ENCODE measurements around the gene LOXHD1.

LOXHD1 gene, protein sequence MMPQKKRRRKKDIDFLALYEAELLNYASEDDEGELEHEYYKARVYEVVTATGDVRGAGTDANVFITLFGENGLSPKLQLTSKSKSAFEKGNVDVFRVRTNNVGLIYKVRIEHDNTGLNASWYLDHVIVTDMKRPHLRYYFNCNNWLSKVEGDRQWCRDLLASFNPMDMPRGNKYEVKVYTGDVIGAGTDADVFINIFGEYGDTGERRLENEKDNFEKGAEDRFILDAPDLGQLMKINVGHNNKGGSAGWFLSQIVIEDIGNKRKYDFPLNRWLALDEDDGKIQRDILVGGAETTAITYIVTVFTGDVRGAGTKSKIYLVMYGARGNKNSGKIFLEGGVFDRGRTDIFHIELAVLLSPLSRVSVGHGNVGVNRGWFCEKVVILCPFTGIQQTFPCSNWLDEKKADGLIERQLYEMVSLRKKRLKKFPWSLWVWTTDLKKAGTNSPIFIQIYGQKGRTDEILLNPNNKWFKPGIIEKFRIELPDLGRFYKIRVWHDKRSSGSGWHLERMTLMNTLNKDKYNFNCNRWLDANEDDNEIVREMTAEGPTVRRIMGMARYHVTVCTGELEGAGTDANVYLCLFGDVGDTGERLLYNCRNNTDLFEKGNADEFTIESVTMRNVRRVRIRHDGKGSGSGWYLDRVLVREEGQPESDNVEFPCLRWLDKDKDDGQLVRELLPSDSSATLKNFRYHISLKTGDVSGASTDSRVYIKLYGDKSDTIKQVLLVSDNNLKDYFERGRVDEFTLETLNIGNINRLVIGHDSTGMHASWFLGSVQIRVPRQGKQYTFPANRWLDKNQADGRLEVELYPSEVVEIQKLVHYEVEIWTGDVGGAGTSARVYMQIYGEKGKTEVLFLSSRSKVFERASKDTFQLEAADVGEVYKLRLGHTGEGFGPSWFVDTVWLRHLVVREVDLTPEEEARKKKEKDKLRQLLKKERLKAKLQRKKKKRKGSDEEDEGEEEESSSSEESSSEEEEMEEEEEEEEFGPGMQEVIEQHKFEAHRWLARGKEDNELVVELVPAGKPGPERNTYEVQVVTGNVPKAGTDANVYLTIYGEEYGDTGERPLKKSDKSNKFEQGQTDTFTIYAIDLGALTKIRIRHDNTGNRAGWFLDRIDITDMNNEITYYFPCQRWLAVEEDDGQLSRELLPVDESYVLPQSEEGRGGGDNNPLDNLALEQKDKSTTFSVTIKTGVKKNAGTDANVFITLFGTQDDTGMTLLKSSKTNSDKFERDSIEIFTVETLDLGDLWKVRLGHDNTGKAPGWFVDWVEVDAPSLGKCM (N-terminal part only)

DNA sequence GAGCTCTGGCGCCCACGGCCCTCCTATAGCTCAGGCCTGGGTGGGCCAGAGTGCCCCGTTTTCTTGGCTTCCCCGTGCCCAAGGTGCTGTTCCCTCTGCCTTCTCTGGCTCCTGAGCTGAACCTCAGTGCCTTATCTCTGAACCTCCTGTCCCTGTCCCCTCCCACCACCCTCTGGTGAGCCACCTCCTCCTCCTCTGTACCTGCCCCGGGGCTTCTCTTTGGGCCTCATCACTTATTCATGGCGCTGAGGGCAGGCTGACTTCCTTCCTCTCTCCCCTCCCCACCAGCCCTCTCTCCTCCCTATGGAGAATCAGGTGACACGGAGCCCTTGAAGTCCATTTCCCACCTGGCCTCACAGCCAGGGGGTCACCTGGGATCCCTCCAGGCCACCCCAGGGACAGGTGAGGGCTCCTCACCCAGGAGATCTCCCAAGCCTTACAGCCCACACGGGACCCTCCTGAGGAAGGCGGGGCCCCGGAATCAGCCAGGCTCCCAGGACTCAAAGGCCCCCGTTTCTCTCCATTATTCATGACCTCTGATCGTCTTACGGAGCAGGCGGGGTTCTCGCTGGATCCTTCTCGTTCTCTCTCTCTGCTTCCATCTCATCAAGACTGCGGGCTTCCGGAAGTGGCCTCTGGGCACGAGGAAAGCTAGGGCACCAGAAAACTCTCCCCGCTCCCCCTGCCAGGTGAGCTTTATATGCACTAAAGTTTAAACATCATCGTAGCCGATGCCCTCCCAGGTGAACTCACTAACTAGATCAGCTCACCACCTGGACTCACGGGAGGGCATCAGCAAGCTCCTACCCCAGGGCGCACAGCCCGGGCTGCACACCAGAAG is at the start of gene LOXHD1:
Gene LOXHD1, minus strand, starts transcription at position 106 of the 841 bp plus-strand sequence. CDS start 187 bp downstream, outside the sequence.
- no peak for DNase-seq

DNA sequence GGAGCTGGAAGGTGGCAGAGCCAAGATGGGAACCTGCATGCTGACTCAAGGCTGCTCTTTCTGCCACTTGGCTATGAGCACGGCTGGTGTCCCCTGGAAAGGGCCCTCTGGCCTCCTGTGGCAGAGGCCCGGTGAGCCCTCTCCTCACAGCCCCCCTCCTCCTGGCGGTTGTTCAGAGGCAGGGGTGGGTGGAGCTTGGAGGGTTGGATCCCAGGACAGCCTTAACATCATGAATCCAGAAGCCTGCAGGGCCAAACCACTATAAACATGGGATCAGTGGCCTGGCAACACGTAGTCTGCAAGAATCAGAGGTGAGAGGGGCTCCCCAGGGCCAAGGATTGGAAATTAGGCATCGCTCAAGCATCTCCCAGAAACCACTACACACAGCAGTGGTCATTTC is 48.5 kb upstream of the LOXHD1 start:
- DNase-seq, result no peak

DNA sequence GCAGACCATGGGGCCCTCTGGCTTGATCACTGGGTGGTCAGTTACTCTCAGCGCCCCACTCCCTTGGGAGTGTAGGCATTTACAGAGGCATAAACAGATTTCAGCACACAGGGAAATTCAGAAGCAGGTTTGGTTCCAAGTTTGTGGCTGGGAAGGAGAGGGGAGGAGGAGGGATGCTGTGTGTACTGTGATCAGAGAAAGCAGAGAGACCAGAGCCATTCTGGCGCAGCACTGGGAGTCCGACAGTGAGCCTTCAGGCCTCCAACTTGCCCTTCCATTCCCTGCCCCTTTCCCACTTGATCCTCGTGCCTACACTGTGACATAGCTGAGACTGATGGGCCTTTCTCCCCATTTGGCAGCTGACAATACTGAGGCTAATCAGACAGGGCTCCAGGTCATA is 47.8 kb upstream of the LOXHD1 start:
- DNase-seq, result no peak

DNA sequence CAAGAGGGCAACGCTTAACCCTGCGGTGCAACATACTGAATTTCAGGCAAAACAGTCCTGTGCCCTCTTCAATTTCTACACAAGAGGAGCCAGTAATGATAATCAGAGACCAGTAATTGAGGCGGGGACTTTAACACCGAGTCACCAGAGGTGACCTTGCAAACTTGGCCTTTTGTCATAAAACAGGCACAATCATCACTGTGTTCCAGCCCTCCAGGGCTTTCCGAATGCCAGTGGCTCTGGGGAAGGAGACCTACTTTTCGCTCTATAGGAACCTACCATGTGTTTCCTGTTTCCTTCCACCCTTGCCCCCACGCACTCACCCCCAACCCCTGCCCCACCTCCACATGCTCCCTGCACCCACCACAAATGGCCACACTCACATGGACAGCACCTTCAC is 47.2 kb upstream of the LOXHD1 start:
- DNase-seq, result no peak

DNA sequence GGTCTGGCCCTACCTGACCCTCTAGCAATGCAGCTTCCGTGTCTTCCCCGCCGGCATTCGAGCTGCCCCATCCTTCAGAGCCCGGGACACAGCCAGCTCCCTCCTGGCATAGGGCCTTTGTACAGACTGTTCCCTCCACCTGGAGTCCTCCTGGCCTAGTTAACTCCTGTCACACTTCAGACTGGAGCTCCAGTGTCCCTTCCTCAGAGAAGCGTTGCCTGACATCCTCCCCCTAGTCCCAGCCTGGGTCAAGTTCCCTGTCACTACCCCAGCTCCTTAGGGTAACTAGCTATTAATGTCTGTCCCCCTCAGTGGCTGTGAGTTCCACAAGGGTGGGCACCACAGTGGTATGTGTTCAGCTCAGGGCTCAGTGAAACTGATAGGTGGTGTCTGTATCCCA is 45.5 kb upstream of the LOXHD1 start:
- DNase-seq, result no peak

DNA sequence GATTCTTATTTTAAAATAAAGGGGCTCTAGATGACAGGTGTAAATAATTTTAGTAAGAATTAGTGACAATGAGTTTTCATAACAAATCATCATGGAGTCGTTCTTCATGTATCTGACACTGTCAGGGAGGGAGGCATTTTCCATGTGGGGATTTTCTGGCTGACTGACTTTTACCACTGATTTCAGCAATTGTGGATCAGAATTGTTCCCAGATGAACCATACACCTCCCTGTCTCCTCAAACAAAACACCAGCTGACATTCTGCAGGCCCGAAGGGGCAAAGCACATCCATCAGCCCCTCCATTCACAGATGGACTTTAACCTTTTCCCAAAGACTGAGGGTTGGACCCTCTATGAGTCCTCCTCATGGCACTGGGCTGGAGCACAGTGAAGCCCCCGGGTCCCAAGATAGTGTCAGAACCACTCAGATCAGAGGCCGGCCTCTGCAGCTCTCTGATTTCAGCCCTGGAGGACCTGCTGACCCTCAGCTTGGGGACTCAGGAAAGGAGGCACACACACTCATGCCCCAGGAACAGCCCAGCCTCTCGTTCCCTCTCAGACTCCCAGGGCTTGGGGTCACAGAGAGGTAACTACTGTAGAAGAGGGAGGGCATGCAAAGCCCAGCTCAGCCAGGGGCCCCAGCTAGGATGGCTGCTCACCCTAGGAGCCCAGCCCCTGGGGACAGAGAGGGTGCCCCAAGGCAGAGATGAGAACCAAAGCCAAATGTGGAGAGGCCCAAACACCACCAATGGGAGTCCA is 43.2 kb upstream of the LOXHD1 start:
- DNase-seq, result no peak

DNA sequence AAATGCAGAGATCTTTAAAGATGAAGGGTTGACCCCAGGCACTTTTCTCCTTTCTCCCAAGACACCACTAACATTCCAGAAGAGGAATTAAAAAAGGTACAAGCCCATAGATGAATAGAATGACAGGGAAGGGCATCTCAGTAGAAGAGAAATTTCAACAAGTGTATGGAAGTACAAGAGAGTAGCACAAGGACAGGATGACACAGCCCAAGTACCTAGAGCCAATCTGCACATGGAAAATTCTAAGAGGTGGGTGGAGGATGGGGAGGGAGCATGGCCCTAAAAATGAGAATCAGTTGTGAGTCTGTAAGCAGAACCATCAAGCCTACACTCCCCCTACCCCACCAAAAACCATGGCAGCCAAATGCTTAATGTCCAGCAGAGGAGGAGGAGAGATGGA is 39.7 kb upstream of the LOXHD1 start:
- DNase-seq, result no peak

DNA sequence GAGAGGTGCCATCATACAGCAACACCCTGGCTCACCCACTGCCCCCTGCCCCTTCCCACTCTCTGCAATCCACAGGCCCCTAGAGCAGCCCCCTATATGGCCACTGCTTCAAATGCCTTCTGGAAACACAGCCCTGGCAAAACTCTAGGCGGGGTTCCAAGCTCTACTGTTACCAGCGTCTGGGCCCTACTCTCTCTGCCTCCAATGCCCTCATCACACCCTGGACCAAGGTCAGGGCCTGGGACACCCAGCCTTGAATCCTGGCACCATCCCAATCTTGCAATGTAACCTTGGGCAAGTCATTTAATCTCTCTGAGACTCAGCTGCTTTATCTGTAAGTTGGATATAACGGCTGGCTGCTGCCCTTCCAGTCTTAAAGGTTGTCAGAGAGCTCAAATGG is 39.2 kb upstream of the LOXHD1 start:
- no peak for DNase-seq

DNA sequence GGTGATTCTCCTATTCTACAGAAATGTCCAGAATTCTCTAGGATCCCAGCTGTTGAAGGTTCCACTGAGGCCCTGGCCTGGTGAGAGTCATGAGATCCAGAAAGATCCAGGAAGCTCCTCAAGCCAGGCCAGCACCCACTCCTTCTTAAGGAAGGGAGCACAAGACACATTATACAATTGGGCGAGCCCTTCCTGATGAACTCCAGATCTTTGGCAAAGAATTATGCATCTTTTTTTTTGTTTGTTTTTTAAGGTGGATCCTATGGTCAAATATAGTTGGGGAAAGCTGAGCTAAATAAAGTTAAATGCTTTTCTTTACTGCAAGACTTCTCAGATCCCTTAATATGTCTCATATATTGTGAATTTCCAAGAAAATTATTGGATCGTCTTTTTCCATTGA is 37.0 kb upstream of the LOXHD1 start:
- no peak for DNase-seq

DNA sequence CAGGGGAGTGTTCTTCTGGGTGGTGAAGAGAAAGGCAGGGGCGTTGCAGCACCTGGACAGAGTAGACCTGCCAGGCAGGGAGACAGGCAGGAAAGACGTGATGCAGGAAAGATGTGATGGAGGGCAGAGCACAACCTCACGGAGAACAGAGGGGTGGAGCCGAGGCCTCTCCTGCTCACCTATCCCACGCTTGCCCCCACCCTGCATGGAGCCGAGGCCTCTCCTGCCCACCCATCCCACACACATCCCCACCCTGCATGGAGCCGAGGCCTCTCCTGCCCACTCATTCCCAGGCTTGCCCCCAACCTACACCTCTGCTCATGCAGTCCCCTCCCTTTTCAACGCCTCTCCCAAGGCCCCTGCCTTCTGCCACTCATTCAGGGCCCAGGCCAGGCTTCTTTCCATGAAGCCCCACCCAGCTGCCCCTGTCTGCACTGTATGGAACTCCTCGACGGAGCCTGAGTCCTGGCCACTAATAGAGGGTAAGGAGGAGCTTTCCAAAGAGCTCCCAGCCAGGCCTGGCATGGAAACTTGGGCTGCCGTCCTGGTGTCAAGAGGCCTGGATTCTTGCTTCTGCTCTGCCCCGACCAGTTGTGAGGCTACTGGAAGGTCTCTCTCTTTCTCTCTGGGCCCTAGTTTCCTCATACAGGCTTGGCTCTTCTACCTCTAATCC is 32.0 kb upstream of the LOXHD1 start:
- no peak for DNase-seq

DNA sequence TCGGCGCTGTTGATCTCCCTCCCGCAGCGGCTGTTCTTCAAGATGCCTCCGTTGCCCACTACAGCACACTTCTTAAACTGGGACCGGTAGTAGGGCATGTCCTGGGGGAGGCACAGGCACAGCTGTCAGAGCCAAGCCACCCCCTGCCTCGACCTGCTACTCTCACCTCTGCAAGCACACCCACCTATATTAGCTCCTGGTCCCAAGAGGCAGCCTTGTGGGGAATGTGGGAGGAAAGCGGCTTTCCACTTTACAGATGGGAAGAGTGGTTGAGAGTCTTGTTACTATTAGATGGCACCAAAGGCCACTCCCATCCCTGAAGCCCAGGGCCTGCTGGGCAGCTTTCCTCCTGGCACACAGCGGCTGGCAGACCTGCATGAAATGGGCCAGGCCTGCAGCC is 29.2 kb upstream of the LOXHD1 start:
- DNase-seq, result no peak

DNA sequence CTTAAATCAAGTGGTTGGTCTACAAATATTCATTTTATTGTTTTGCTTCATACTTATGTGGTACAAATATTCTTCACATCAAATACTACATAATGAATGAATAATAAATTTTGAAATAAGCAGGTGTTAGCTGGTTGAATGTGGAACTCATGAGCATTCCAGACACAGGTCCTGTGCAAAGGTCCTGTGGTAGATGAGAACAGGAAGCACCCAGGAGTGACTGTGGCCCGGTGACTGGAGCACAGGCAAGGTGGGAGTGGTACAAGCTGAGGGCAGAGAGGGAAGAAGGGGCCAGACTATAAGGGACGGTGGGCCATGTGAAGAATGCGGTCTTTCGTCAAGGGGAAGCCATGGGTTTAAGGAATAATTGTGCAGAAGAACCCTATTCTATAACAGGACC is 26.2 kb upstream of the LOXHD1 start:
- no peak for DNase-seq

DNA sequence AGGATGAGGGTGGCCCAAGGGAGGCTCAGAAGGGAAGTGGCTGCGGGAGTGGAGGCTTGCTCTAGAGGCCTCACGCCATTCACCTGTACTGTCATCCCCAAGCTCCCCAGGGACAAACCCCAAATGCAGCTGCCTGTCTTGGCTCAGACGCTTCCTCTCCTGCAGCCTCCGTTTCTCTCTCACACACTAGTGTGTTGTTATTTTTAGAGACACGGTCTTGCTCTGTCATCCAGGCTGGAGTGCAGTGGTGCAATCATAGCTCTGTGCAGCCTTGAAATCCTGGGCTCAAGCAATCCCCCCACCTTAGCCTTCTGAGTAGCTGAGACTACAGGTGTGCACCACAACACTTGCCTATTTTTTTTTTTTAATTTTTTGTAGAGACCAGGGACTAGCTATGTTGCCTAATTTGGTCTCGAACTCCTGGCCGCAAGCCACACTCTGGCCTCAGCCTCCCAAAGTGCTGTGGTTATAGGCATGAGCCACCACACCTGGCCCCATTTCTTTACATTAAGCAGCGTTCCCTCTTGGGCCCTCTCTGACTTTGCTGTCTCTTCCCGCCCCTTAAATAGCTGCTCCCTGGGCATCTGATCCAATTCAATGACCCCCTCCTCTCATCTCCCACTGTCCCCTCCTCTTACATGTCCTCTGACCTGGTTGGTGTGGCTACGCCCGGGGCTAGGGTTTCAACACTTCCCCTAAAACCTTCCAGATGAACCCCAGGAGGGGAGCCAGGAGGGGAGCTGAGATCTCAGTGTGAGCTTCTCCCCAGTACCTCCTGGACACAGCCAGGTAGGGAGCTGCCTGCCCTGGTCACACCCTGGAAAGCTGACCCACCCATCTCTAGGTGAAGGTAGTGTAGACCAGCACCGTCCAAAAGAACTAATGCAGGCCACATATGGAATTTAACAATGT is 24.0 kb upstream of the LOXHD1 start:
- DNase-seq, result no peak

DNA sequence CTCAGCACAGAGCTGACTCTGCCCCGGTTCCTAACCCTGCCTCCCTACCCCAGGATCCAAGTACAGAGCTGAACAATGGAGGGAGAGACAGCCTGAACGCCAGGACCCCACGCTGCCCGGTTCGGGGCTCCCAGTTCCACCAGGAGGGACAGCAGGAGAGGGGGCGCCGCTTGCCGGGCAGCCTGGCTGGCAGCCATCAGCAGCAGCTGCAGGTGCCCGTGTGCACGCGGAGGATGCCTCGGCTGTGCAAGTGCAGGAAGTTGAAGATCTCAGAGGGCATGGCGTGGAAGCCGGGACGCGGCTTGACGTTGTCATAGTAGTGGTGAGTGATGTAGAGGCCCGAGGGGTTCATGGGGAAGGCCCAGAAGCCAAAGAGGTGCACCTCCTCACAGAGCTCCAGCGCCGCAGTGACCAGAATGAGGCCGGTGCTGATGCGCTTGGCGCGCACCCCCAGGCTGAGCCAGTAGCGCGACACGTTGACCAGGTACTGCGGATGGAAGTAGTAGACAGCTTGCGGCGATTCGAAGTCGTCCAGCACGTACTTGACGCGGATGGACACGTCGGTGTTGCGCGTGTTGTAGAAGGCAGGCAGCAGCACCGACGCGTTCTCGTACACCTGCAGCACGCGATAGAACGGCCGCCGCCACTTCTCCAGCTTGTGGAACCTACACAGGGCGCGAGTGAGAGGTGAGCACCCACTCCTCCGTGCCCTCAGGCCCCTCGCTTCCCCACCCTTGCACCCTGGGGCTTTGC is 23.0 kb upstream of the LOXHD1 start:
- no peak for DNase-seq

DNA sequence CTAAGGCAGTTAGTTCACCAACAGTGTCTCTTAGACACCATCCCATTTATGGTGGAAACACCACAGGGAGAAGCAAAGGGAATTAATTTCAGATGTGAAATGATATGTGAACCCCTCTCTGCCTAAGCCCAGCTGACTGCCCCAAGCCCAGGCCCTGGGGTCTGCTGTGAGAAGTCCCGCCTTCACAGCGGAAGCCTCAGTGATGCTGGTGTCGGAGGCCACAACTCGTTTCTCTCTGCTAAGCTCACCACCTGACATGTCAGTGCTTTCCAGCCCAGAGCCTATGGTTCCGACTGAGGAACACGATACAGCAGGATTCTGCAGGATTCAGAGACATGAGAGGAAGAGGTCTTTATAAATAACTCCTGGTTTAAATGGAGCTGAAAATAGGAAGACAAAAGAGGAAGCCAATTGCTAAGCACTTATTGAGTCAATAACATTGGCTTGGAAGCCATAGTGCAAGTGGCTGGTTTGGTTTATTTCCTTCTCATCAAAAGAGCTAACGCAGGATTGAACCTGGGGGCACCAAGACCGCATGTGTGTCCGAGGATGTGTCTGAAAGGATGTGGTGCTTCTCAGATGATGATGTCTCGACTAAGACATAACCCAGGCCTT is 21.9 kb upstream of the LOXHD1 start:
- no peak for DNase-seq

DNA sequence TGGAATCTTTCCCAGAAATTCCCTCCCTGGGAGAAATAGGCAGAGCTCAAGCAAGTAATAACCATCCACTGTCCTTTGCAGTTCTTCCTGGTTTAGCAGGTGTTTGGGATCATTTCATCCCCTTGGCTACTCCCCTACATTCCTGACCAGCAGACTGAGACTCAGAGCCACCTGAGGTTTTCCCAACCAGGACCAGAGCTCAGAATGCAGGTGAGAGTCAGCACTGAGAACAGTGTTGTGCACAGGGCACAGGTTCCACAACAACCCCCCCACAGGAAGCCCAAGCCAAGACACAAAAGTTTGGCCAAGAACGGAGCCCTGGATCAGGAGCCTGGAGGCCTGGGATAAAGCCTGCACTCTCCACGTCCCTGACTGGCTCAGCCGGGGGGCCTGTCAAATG is 21.0 kb upstream of the LOXHD1 start:
- no peak for DNase-seq

DNA sequence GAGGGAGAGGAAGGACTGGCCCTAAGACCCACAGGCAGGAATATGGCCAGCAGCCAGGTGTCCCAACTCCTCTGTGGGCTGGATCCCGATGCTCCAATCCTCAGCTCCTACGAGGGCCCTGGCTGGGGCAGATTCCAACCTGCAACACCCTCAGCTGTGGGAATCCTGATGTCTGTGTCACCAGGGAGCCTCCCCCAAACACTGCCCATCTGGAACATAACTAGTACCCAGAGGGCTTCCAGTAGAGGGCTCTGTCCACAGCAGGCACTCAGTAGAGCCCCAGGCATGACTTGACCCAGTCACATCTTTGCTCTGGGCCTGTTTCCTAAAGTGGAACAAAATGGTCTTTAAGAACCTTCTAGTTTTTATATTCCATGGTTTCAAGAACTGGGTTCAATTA is 20.6 kb upstream of the LOXHD1 start:
- no peak for DNase-seq

DNA sequence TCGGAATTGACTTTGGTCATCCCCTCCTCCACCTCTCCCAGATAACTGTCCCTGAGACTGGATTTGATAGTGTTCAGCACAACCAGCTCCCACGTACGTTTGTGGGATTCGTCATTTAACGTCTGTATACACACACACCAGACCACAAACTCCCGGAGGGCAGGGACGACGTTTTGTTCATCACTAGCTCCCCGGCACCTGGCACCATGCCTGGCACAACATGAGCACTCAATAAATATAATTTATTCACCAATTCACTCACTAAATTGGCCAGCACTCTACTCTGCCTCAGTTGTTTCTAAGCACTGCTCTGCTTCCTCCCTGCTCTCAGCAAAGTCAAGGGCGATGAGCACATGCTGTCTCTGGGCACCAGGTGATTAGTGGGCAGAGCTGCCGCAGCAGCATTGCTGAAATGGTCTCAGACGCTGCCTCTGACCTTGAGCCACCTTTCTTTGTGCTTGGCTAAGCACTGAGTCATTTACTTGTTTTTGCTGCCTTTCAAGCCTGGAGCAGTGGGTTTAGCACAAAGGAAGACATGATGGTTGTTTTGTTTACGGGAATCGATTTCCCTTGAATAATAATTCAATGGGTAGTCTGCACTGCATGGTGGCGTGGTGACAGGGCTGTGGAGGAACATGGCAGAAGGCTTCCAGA is 19.3 kb upstream of the LOXHD1 start:
- no peak for DNase-seq

All from right hindlimb (tissue), 1 donor.